ENCODE results near the gene GCFC2. TPM values are rescaled to one million over a fixed set of nuclear protein-coding genes. Genes with fewer than 3 reads are reported as not detected.

GCFC2 gene
- total and polyA plus RNA-seq, 2 of the 13 experiments (the other 11 are each of a cell fraction or from before 2014, with no cell fraction given): 26.8 to 49.0 TPM

DNA sequence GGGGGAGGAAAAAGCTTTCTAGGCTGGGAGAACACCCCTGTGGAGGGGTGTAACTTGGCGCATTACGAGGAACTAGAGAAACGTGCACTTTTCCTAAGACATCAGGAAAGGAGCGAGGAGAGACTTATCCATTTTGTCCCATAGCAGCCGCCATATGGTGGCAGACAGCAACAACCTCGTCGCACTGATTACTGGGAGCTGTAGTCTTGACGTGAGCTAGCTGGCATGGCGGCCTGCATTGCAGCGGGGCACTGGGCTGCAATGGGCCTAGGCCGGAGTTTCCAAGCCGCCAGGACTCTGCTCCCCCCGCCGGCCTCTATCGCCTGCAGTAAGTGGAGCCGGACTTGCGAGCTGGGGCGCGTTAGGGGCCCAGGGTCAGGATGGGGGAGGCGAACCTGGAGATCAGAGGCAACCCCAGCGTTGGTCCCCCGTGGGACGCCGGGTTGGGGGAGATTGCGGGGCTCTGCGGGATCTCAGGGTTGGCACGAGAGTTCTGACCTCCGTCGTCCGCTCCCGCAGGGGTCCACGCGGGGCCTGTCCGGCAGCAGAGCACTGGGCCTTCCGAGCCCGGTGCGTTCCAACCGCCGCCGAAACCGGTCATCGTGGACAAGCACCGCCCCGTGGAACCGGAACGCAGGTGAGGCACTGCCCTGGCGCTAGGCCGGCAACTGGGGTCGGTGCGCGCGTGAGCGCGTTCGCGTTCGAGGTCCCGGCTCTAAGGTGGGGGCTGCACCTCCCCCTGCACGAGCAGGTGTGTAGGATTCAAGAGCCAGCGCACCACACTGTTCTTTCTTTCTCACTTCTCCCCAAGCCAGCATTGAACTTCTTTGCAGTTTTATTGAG is 63.9 kb downstream of the GCFC2 start, which contains the start of gene MRPL19 (continued):
- TF ChIP-seq, protein P1, sequence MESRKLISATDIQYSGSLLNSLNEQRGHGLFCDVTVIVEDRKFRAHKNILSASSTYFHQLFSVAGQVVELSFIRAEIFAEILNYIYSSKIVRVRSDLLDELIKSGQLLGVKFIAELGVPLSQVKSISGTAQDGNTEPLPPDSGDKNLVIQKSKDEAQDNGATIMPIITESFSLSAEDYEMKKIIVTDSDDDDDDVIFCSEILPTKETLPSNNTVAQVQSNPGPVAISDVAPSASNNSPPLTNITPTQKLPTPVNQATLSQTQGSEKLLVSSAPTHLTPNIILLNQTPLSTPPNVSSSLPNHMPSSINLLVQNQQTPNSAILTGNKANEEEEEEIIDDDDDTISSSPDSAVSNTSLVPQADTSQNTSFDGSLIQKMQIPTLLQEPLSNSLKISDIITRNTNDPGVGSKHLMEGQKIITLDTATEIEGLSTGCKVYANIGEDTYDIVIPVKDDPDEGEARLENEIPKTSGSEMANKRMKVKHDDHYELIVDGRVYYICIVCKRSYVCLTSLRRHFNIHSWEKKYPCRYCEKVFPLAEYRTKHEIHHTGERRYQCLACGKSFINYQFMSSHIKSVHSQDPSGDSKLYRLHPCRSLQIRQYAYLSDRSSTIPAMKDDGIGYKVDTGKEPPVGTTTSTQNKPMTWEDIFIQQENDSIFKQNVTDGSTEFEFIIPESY (CRISPR knock-in tag; IDR thresholded peaks at IDR 0.05): peak; percentile 66; the same call in 1 of the 2 replicates
- TF ChIP-seq ARID2 (CRISPR knock-in tag; IDR thresholded peaks at IDR 0.05; ENCODE audit: borderline replicate concordance) (no peak; the same call in 1 of the 2 replicates), JARID2 (CRISPR knock-in tag; IDR thresholded peaks at IDR 0.05; ENCODE audit: insufficient replicate concordance) (no peak), ZNF549 (CRISPR knock-in tag; IDR thresholded peaks at IDR 0.05) (no peak), CERS6 (CRISPR knock-in tag; IDR thresholded peaks at IDR 0.05) (no peak), ZUFSP (CRISPR knock-in tag; IDR thresholded peaks at IDR 0.05; ENCODE audit: borderline replicate concordance) (no peak), ZMAT5 (CRISPR knock-in tag; IDR thresholded peaks at IDR 0.05; ENCODE audit: borderline replicate concordance, low read depth) (no peak), IKZF4 (CRISPR knock-in tag; IDR thresholded peaks at IDR 0.05; ENCODE audit: borderline replicate concordance, low read depth, not compliant biosample characterization) (peak; percentile 88), ZNF282 (IDR thresholded peaks at IDR 0.05; ENCODE audit: partially characterized antibody) (no peak), HOXA7 (CRISPR knock-in tag; IDR thresholded peaks at IDR 0.05) (no peak), ZNF430 (CRISPR knock-in tag; IDR thresholded peaks at IDR 0.05) (no peak), ZNF383 (CRISPR knock-in tag; IDR thresholded peaks at IDR 0.05; ENCODE audit: borderline replicate concordance) (peak; percentile 95), TRIM24 (CRISPR knock-in tag; IDR thresholded peaks at IDR 0.05) (no peak), ZNF274 (CRISPR knock-in tag; IDR thresholded peaks at IDR 0.05) (peak; percentile 89), ZMAT3 (CRISPR knock-in tag; conservative IDR thresholded peaks at IDR 0.05) (peak; percentile 82), TCF7L2 (IDR thresholded peaks at IDR 0.05; ENCODE audit: low read depth, low read length) (no peak), ZBTB38 (CRISPR knock-in tag; IDR thresholded peaks at IDR 0.05) (peak; percentile 75; the same call in 1 of the 2 replicates), NRL (CRISPR knock-in tag; IDR thresholded peaks at IDR 0.05; ENCODE audit: borderline replicate concordance) (peak; percentile 97), SP140L (CRISPR knock-in tag; IDR thresholded peaks at IDR 0.05; ENCODE audit: borderline replicate concordance) (no peak; the same call in none of the 2 replicates), RBM39 (IDR thresholded peaks at IDR 0.05; ENCODE audit: low read depth, low read length, poor library complexity, severe bottlenecking) (peak; percentile 57), ZNF703 (CRISPR knock-in tag; IDR thresholded peaks at IDR 0.05; ENCODE audit: borderline replicate concordance) (no peak)
- TF ChIP-seq, protein P2, sequence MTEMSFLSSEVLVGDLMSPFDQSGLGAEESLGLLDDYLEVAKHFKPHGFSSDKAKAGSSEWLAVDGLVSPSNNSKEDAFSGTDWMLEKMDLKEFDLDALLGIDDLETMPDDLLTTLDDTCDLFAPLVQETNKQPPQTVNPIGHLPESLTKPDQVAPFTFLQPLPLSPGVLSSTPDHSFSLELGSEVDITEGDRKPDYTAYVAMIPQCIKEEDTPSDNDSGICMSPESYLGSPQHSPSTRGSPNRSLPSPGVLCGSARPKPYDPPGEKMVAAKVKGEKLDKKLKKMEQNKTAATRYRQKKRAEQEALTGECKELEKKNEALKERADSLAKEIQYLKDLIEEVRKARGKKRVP (CRISPR knock-in tag; IDR thresholded peaks at IDR 0.05): peak in 1 of 2 experiments; percentile 70; a peak in 1 of 4 replicates
